Subcutaneous abdominal adipose tissue (tissue), 5 donors: Measurements from ENCODE around the gene LCMT2.

Experiments used
- H3K27ac ChIP-seq: one replicate; pipeline ENCODE4 v1.7.0; 2013; ENCODE audit warnings: low read depth, mild to moderate bottlenecking, inconsistent platforms, low read length, moderate library complexity
- H3K27me3 ChIP-seq, 5 donors: one replicate each; pipeline ENCODE4 v1.7.0; 2013; ENCODE audit warnings: low read length in 5 of 5, inconsistent platforms in 1 of 5; ENCODE audit not compliant: control insufficient read depth in 5 of 5, insufficient read depth in 4 of 5
- H3K36me3 ChIP-seq, 5 donors: one replicate each; pipeline ENCODE4 v1.7.0; 2013; ENCODE audit warnings: low read length in 5 of 5; ENCODE audit not compliant: control insufficient read depth in 5 of 5, insufficient read depth in 5 of 5
- H3K4me1 ChIP-seq, 5 donors: one replicate each; pipeline ENCODE4 v1.7.0; 2013; ENCODE audit warnings: low read length in 5 of 5, mild to moderate bottlenecking in 3 of 5, moderate library complexity in 1 of 5; ENCODE audit not compliant: control insufficient read depth in 5 of 5, insufficient read depth in 5 of 5
- H3K4me3 ChIP-seq, 5 donors: one replicate each; pipeline ENCODE4 v1.7.0; 2013; ENCODE audit warnings: low read length in 5 of 5, low read depth in 1 of 5
- H3K9ac ChIP-seq, 5 donors: one replicate each; pipeline ENCODE4 v1.7.0; 2013; ENCODE audit warnings: low read length in 5 of 5, mild to moderate bottlenecking in 4 of 5, moderate library complexity in 3 of 5
- H3K9me3 ChIP-seq, 5 donors: one replicate each; pipeline ENCODE4 v1.7.0; 2013; ENCODE audit warnings: low read length in 5 of 5; ENCODE audit not compliant: control insufficient read depth in 5 of 5
- donor health status: healthy.
- donor health status: healthy.
- donor health status: healthy.
- donor health status: healthy.
- donor health status: healthy.

LCMT2 gene, protein sequence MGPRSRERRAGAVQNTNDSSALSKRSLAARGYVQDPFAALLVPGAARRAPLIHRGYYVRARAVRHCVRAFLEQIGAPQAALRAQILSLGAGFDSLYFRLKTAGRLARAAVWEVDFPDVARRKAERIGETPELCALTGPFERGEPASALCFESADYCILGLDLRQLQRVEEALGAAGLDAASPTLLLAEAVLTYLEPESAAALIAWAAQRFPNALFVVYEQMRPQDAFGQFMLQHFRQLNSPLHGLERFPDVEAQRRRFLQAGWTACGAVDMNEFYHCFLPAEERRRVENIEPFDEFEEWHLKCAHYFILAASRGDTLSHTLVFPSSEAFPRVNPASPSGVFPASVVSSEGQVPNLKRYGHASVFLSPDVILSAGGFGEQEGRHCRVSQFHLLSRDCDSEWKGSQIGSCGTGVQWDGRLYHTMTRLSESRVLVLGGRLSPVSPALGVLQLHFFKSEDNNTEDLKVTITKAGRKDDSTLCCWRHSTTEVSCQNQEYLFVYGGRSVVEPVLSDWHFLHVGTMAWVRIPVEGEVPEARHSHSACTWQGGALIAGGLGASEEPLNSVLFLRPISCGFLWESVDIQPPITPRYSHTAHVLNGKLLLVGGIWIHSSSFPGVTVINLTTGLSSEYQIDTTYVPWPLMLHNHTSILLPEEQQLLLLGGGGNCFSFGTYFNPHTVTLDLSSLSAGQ

DNA sequence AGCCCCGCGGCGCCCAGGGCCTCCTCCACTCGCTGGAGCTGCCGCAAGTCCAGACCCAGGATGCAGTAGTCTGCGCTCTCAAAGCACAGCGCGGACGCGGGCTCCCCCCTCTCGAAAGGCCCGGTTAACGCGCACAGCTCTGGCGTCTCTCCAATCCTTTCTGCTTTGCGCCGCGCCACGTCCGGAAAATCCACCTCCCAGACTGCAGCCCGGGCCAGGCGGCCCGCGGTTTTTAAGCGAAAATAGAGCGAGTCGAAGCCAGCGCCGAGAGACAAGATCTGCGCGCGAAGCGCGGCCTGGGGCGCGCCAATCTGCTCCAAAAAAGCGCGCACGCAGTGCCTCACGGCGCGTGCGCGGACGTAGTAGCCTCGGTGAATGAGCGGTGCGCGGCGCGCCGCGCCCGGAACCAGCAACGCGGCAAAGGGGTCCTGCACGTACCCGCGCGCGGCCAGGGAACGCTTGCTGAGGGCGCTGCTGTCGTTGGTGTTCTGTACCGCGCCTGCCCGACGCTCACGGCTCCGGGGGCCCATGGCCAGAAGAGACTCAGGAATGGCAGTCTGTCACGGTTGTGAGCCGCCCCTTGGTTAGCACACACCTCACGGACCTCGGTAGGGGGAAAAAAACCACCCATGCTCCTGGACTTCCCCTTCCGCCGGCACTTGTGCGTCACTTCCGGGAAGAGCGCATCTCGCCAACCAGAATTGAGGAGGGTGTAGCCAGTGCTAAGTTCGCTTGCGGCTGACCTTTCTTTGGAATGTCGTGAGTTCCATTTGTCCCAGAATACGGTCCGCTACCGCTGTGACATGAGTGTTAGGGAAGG, at the start of gene LCMT2:
Gene LCMT2, minus strand, starts transcription at position 614 of the 820 bp plus-strand sequence. Its CDS starts 84 bp downstream, at position 530.
- Histone ChIP-seq H3K27ac (peak within 1 kb of the TSS; percentile 93), H3K36me3 (peaks cover 0 to 8% (median 5%) of the 10 kb centered on the region in 5 donors), H3K9ac (peak within 1 kb of the TSS; percentile 79 to 92 (median 91)), H3K27me3 (no peaks in the 10 kb centered on the region), H3K9me3 (no peaks in the 10 kb centered on the region), H3K4me3 (peak within 1 kb of the TSS; percentile 84 to 97 (median 93)), H3K4me1 (peaks cover 7 to 32% (median 26%) of the 10 kb centered on the region in 5 donors)

DNA sequence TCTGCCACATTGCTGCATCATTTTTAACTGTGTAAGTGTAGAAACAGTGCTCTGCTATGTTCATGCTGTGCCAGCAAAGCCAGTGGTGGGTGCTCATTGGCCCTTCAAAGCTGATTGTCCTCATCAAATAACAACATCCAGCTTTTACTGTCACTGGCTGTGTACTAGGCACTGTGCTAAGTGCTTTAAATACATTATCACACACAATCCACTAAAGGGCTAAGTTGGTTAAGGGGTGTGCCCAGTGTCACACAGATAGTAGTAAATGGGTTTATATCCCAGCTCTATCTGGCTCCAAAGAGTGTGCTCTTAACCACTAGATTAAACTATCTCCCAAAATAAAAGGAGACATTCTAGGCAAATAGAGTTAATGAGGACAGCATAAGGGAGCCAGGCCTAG, 48.2 kb upstream of the LCMT2 start:
- Histone ChIP-seq H3K27ac (no peak overlapping the region), H3K9ac (no peak overlapping the region), H3K4me3 (no peak overlapping the region), H3K36me3 (peaks cover 18 to 39% (median 22%) of the 10 kb centered on the region in 5 donors), H3K27me3 (no peaks in the 10 kb centered on the region), H3K4me1 (no peaks in the 10 kb centered on the region), H3K9me3 (no peaks in the 10 kb centered on the region)

DNA sequence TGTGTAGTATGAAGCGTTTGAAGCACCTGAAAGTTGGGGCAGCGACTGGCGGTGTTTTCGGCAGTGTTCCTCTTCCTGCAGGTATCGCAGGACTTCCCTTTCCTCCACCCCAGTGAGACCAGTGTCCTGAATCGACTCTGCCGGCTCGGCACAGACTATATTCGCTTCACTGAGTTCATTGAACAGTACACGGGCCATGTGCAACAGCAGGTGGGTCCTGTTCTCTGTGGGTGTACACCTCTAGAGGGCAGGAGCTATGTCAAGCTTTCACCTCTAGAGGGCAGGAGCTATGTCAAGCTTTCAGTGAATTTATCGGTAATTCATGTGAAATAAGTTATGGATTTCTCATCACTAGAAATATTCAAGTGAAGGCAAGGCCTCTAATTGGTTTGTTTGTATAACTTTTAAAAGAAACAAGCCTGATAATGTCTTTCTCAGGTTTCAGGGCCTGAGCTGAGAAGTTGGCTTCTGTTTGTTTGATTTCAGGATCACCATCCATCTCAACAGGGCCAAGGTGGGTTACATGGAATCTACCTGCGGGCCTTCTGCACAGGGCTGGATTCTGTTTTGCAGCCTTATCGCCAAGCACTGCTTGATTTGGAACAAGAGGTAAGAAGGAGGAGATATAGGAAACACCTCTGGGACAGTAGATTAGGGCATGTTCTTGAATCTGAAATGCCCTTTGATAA, 45.8 kb upstream of the LCMT2 start:
- H3K9me3 ChIP-seq, result no peaks in the 10 kb centered on the region
- no peak overlapping the region for H3K9ac ChIP-seq
- no peaks in the 10 kb centered on the region for H3K27me3 ChIP-seq
- no peak overlapping the region for H3K27ac ChIP-seq
- H3K4me3 ChIP-seq, result no peak overlapping the region
- H3K36me3 ChIP-seq, result peaks cover 9 to 22% (median 12%) of the 10 kb centered on the region in 5 donors
- H3K4me1 ChIP-seq, result peaks cover 0 to 15% (median 12%) of the 10 kb centered on the region in 5 donors

DNA sequence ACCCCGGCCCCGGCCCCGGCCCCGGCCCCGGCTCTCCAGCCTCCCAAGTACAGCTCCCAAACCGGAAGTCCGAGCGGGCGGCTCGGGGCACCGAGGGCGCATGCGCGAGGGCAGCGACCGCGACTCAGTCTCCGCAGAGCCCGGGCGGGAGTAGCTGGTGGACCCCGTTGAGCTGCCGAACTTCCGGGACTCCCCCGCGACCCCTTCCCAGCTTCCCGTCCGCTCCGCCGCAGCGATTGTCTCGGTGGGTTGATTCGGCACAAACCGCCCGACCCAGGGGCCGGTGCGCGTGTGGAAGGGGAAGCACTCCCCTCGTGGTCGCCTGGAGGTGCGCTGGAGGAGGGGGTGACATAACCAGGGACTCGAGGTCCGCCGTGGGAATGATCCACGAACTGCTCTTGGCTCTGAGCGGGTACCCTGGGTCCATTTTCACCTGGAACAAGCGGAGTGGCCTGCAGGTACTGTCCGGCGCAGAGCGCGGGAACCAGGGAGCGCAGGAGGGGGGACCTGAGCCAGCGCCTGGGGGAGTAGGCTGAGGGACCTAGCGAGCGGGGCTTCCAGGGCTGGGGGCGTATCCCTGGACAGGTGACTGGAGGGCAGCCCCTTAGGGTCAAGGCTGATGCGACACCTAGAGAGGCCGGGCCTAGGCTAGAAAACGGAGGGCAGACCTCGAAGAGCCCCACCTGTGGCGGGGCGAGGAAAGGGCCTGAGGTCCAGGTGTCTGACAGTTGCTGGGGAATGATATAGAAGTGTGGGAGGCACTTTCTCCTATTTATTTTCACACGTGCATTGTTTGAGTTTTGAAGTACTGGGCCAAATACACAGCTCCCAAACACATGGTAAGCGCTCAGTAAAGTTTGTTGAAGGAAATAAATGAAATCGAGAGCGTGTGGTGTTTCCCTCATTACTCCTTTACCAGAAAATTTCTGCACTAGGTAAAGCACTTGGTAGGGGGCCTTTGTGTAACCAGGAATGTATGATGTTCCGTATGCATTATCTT, 40.9 kb upstream of the LCMT2 start, which contains the start of the genes TUBGCP4 and ZSCAN29:
Gene TUBGCP4, plus strand, starts transcription at position 127 of the 1,000 bp plus-strand sequence. Its CDS starts 254 bp downstream, at position 381.
Gene ZSCAN29, minus strand, starts transcription at position 69 of the 1,000 bp plus-strand sequence. CDS start 1,130 bp downstream, outside the sequence.
- Histone ChIP-seq H3K4me3 (peak within 1 kb of the TSS; percentile 85 to 98 (median 96)), H3K4me1 (peaks cover 6 to 36% (median 31%) of the 10 kb centered on the region in 5 donors), H3K9ac (peak within 1 kb of the TSS; percentile 81 to 96 (median 89)), H3K36me3 (peaks cover 5 to 14% (median 13%) of the 10 kb centered on the region in 5 donors), H3K27ac (peak within 1 kb of the TSS; percentile 54), H3K27me3 (no peaks in the 10 kb centered on the region), H3K9me3 (no peaks in the 10 kb centered on the region)

DNA sequence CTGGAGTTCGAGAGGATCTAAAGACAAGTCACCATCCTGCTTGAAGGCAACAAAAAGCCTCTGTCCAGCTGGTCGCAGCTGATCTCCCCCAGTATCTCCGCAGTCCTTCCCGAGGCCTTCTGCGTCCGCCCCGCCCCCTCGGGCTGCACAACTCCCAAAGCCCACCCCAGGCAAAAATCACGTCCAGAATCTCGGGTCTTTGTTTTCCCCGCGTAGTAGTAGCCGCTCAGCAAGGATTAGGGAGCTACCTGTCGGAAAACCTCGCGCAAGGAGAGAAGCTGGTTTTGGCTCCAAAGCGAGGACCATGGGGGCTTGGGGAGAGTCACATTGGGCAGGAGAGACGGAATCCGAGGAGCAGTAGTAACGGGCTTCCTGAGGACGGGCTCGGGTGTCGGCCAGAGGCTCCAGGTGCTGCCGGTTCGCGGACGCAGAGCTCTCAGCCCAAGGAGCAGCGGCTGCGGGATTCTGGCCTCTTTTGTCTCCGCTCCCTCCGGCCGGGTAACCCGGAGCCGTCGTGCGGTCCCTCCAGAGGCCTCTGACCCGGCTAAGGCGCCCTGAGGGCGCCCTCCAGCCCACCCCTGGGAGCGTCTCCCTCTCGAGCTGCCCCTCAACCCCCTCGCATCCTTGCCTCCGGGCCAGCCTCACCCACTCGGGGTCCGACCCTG, 40.1 kb upstream of the LCMT2 start:
- H3K36me3 ChIP-seq, result peaks cover 5 to 22% (median 18%) of the 10 kb centered on the region in 5 donors
- peak overlapping the region; percentile 85 to 98 (median 96) for H3K4me3 ChIP-seq
- H3K9ac ChIP-seq, result peak overlapping the region; percentile 81 to 96 (median 87)
- H3K27me3 ChIP-seq, result no peaks in the 10 kb centered on the region
- peaks cover 0 to 4% (median 0%) of the 10 kb centered on the region in 5 donors for H3K9me3 ChIP-seq
- H3K27ac ChIP-seq, result peak overlapping the region; percentile 54
- peaks cover 6 to 36% (median 31%) of the 10 kb centered on the region in 5 donors for H3K4me1 ChIP-seq

DNA sequence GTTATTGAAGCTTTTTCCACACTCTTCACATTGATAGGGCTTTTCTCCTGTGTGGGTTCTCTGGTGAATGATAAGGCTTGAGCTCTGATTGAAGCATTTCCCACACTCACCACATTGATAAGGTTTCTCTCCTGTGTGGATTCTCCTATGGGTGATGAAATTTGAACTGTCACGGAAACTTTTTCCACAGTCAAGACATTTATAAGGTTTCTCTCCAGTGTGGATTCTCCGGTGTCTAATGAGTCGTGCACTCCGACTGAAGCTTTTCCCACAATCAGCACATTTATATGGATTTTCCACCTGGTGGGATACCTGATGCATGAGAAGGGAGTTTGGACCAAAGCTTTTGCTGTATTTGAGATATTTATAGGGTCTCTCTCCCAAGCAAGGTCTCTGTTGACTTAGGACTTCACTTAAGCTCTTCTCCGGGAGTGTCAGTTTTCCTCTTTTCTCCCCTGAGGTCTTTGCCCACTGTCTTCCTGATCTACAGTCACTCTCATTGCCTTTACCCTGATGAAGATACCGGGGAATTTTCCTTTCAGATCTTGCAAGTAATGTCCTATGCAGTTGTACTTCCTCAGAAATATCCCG, 31.0 kb upstream of the LCMT2 start:
- H3K36me3 ChIP-seq, result peaks cover 47 to 66% (median 60%) of the 10 kb centered on the region in 5 donors
- peak overlapping the region; percentile 20 to 55 (median 33) for H3K4me3 ChIP-seq
- H3K4me1 ChIP-seq, result no peaks in the 10 kb centered on the region
- peaks cover 23 to 61% (median 56%) of the 10 kb centered on the region in 5 donors for H3K9me3 ChIP-seq
- no peaks in the 10 kb centered on the region for H3K27me3 ChIP-seq
- H3K27ac ChIP-seq, result no peak overlapping the region
- H3K9ac ChIP-seq, result no peak overlapping the region

DNA sequence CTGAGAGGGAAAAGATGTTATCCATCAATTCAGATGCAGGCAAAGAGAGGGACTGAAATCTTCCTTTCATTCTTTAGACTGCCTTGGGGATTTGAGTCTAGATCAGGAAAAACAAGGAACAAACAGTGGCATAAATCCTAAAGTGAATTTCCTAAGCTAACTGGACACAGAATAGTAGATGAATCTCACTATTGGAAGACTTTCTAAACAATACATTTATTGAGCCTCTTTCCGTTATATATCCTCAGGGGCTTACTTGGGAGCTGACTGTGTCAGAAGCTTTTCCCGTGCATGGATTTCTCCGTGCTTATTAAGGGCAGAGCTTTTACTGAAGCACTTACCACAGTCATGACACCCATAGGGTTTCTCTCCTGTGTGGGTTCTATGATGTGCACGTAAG, 30.4 kb upstream of the LCMT2 start:
- H3K9me3 ChIP-seq, result peaks cover 23 to 61% (median 53%) of the 10 kb centered on the region in 5 donors
- H3K4me3 ChIP-seq, result peak overlapping the region; percentile 20 to 55 (median 33)
- peaks cover 42 to 60% (median 59%) of the 10 kb centered on the region in 5 donors for H3K36me3 ChIP-seq
- no peak overlapping the region for H3K9ac ChIP-seq
- H3K27ac ChIP-seq, result no peak overlapping the region
- no peaks in the 10 kb centered on the region for H3K27me3 ChIP-seq
- no peaks in the 10 kb centered on the region for H3K4me1 ChIP-seq
